ENCODE measurements around the gene ROR2. TPM values are rescaled to one million over a fixed set of nuclear protein-coding genes. Genes with fewer than 3 reads are reported as not detected.

Gene ROR2
- total RNA-seq, 1 experiment from 2014 or later: 5.9 TPM

GRCh38 chr9:91944711-91945110 lies 5.3 kb downstream of the ROR2 start:
- intact Hi-C loops (cut with micrococcal nuclease; ENCODE audit: unreplicated experiment) (no loop called here), in situ Hi-C loops (cut with HindIII; ENCODE audit: low pct_unique_long_range_greater_than_20kb, low sequenced_read_pairs) (no loop called here)
- DNase-seq (ENCODE audit: low read depth, low spot score): no peak
- peaks cover 4% of the 10 kb centered on the region; the same call in 1 of the 2 replicates for H3K4me1 ChIP-seq (ENCODE audit: control insufficient read depth, insufficient read depth, low read length)
- BruUV-seq (replicated peaks): no TSS peak
- H3K36me3 ChIP-seq (ENCODE audit: control insufficient read depth, insufficient read depth, low read length): peaks cover 3% of the 10 kb centered on the region; the same call in 1 of the 2 replicates
- H3K27me3 ChIP-seq (ENCODE audit: control insufficient read depth, insufficient read depth, low read length): 0 out of 2 replicates have a peak, but pooled peaks cover 2% of the 10 kb centered on the region
- ChIA-PET CTCF (no interaction called here), POLR2A (no interaction called here)
- H3K4me3 ChIP-seq (ENCODE audit: low read depth in 2 of 2, low read length in 2 of 2): no peak overlapping the region
- H3K9me3 ChIP-seq (ENCODE audit: control insufficient read depth, insufficient read depth, low read depth, low read length): no peaks in the 10 kb centered on the region
- no peak for ATAC-seq
- TF ChIP-seq REST (IDR thresholded peaks at IDR 0.05; ENCODE audit: insufficient read depth in 1 of 2, low read depth in 2 of 2, low read length in 1 of 2): no peak
- H3K27ac ChIP-seq (ENCODE audit: low read length): no peak overlapping the region

GRCh38 chr9:91943478-91944470 lies 6.3 kb downstream of the ROR2 start:
- in situ Hi-C loops (cut with HindIII; ENCODE audit: low pct_unique_long_range_greater_than_20kb, low sequenced_read_pairs): no loop called here
- CTCF ChIA-PET: no interaction called here

More at GRCh38 chr9:91943478-91944470, 6.3 kb downstream of the ROR2 start:
- Histone ChIP-seq H3K4me3 (ENCODE audit: low read depth in 2 of 2, low read length in 2 of 2) (no peak overlapping the region), H3K36me3 (ENCODE audit: control insufficient read depth, insufficient read depth, low read length) (peaks cover 3% of the 10 kb centered on the region; the same call in 1 of the 2 replicates), H3K9me3 (ENCODE audit: control insufficient read depth, insufficient read depth, low read depth, low read length) (no peaks in the 10 kb centered on the region), H3K27ac (ENCODE audit: low read length) (no peak overlapping the region), H3K27me3 (ENCODE audit: control insufficient read depth, insufficient read depth, low read length) (0 out of 2 replicates have a peak, but pooled peaks cover 2% of the 10 kb centered on the region), H3K4me1 (ENCODE audit: control insufficient read depth, insufficient read depth, low read length) (peaks cover 4% of the 10 kb centered on the region; the same call in 1 of the 2 replicates)
- no TSS peak for BruUV-seq (replicated peaks)
- DNase-seq (ENCODE audit: low read depth, low spot score) (no peak), ATAC-seq (no peak)
- intact Hi-C loops (cut with micrococcal nuclease; ENCODE audit: unreplicated experiment): no loop called here
- POLR2A ChIA-PET: no interaction called here
- no peak for TF ChIP-seq TCF7L2 (IDR thresholded peaks at IDR 0.05; ENCODE audit: low read depth, low read length)
- no peak for TF ChIP-seq SIN3A (IDR thresholded peaks at IDR 0.05; ENCODE audit: borderline replicate concordance, insufficient read depth, low read depth, low read length)
- no peak for TF ChIP-seq POLR2AphosphoS5 (IDR thresholded peaks at IDR 0.05; ENCODE audit: low read depth, low read length)
- no peak for TF ChIP-seq CTCF (IDR thresholded peaks at IDR 0.05)
- no peak for TF ChIP-seq REST (IDR thresholded peaks at IDR 0.05; ENCODE audit: insufficient read depth in 1 of 2, low read depth in 2 of 2, low read length in 1 of 2)

Measured in Panc1 (cell line).